SK-N-SH treated with all-trans-retinoic acid at 6 μM for 48 hours (cell line): ENCODE measurements around the gene C11orf86.

Experiments
- ZFP3 ChIP-seq: fragments of 250-450 bp; sonication (Bioruptor Pico); IDR thresholded peaks from 2 replicates; pipeline ENCODE4 v1.5.0; 2020; ENCODE audit warnings: mild to moderate bottlenecking, moderate library complexity
- ZNF8 ChIP-seq: fragments of 450-650 bp; formaldehyde crosslinking; IDR thresholded peaks from 2 replicates; pipeline ENCODE4 v1.5.0; 2020; ENCODE audit warnings: mild to moderate bottlenecking, moderate library complexity

GRCh38 chr11:66970807-66971442 lies 4.2 kb upstream of the C11orf86 start:
- TF ChIP-seq ZFP3 (CRISPR knock-in tag) (0 out of 2 replicates have a peak, but pooled peaks have one; percentile 33), ZNF8 (CRISPR knock-in tag) (no peak)
